Activated naive CD4-positive, alpha-beta T cell treated with anti-CD3 and anti-CD28 coated beads, Interleukin-2, amount 50 U/mL, for 72 hours (primary cell): ENCODE results near the gene BTD. TPM values are rescaled to one million over a fixed set of nuclear protein-coding genes. Genes with fewer than 3 reads are reported as not detected.

Experiments used
- ATAC-seq, 2 donors: fragments of 150-1000 bp; cut with Tn5 transposase; 2 replicates each; pipeline ENCODE4 v1.10.0; 2021; ENCODE audit warnings: mild to moderate bottlenecking in 2 of 2, moderate library complexity in 2 of 2
- DNase-seq, 2 donors: peaks; one replicate each; pipeline ENCODE4 v3.0.0; 2021 to 2022; ENCODE audit warnings: low spot score in 2 of 2
- H3K27ac Mint-ChIP-seq, 2 donors: one replicate each; pipeline ENCODE4 v1.8.0; 2022; ENCODE audit warnings: mild to moderate bottlenecking in 2 of 2, mixed read lengths in 2 of 2
- H3K36me3 Mint-ChIP-seq, 2 donors: one replicate each; pipeline ENCODE4 v1.8.0; 2022; ENCODE audit warnings: mixed read lengths in 2 of 2
- H3K9me3 Mint-ChIP-seq, 2 donors: one replicate each; pipeline ENCODE4 v1.8.0; 2022; ENCODE audit warnings: mixed read lengths in 2 of 2
- total RNA-seq, 2 donors: library from RNA; stranded (reverse); gene quantifications; one replicate each; pipeline ENCODE4 v1.2.3, GENCODE V29; 2022

The BTD gene
- total RNA-seq, 2 donors from 2014 or later = 6.0 to 14.3 TPM

DNA sequence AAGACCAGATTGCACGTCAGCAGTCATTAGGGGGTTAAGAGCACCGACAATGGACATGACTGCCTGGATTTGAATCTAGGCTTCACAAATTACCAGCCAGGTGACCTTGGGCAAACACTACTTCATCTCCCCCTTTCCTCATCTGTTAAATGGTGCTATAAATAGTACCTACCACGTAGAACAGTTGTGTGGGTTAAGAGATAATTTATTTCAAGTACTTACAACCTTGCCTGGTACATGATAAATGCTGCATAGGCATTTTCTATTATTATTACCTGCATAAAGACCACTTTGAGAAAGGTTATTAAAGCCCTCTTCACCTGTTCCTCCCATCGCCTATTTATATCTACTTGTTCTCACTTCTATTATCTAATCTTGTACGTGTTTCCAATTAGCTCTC lies 64.7 kb downstream of the BTD start:
- Mint-ChIP-seq H3K27ac (peak overlapping the region in 1 of 2 donors; percentile 10), H3K36me3 (peaks cover 23 to 41% of the 10 kb centered on the region in 2 donors), H3K9me3 (peaks cover 4 to 12% of the 10 kb centered on the region in 2 donors)
- ATAC-seq = no peak
- DNase-seq = no peak

DNA sequence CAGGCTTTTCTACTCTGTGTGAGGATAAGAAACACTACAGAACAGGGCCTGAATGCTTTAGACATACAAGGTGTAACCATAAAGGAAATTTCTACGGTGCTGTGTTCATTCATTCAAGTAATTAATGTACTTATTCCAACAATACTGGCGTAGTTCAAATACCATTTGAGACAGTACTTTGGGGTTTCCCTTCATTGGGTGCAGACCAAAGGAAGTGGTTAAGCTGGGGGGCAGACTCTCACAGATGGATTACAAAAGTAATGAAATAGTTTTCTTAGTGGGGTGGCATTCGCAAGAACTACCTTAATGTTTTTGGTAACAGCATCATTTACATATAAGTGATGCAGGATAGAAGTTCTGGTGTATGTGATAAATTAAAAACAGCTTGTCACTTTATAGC lies 65.9 kb downstream of the BTD start:
- DNase-seq (no peak), ATAC-seq (peak; percentile 71 to 78)
- Mint-ChIP-seq H3K36me3 (peaks cover 23 to 41% of the 10 kb centered on the region in 2 donors), H3K9me3 (peaks cover 4 to 12% of the 10 kb centered on the region in 2 donors), H3K27ac (no peak overlapping the region)

DNA sequence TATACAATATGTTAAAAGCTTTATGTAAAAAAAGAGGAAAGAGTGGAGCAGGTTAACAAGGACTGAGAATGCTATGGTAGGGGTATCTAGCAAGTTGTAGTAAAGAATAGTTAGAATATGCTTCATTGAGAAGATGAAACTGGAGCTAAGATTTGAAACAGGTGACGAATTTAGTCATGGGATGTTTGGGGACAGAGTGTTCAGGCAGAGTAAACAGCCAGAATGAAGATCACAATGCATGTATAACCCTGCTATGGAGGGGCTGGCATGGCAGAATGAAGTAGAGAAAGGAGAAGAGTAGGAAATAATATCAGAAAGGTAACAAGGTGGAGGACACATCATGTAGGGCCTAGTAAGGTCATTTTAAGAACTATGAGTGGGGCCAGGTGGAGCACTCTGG lies 72.0 kb downstream of the BTD start:
- Mint-ChIP-seq H3K27ac (no peak overlapping the region), H3K9me3 (no peaks in the 10 kb centered on the region), H3K36me3 (peaks cover 6 to 15% of the 10 kb centered on the region in 2 donors)
- ATAC-seq (no peak), DNase-seq (no peak)

DNA sequence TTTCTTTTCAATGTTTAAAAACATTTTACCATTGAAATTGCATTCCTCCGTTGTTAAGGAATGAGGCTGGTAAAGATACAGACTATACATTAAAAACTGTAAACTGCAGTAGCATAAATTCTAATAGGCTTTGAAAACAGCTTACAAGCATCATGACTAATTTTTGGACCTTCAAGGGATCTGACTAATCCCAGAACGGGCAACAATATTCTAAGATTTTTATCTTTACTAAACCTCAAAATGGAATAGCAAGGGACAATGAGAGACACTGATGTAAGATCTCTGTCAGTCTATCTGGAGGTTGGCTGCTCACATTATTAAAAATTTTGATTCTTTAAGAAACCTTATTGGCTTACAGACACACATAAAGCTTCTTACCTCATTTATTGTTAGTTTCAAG lies 74.7 kb downstream of the BTD start:
- H3K27ac Mint-ChIP-seq = no peak overlapping the region

DNA sequence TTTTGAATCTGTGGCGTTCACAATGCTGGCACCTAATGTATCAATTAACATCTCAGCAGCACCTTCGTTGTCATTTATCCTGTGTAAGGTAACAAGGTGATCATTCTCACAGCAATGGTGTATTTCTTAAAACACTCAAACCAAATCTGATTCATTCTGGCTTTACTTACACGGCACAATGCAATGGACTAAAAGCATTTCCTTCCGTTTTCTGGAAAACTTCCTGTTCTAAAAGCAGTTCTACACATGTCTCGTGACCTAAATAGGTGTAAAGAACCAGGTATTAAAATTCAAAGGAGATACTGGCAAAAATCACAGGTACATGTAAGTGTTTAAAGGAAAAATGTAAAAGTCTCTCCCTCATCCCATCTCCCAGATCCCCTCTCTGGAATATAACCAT lies 77.8 kb downstream of the BTD start:
- H3K27ac Mint-ChIP-seq = no peak overlapping the region
- H3K36me3 Mint-ChIP-seq = no peaks in the 10 kb centered on the region
- ATAC-seq (no peak), DNase-seq (no peak)
- H3K9me3 Mint-ChIP-seq = no peaks in the 10 kb centered on the region

More for the DNA sequence above, 74.7 kb downstream of the BTD start:
- H3K36me3 Mint-ChIP-seq = no peaks in the 10 kb centered on the region
- no peaks in the 10 kb centered on the region for H3K9me3 Mint-ChIP-seq
- ATAC-seq (no peak), DNase-seq (no peak)

DNA sequence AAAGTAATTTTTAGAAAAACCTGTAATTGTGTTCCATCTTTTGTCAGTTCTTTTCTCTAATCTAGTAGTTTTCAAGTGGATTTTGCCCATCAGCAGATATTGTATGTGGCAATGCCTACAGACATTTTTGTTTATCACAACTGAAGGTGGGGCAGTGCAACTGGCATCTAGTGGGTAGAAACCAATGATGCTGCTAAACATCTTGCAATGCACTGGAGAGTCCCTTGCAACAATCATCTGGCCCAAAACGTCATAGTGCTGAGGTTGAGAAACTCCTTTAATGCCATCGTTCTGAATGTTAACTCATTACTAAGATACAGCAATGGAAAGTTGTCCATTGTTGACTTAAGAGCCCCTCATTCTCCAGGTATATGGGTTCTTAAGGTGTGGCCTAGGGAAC lies 80.1 kb downstream of the BTD start:
- no peaks in the 10 kb centered on the region for H3K9me3 Mint-ChIP-seq
- no peak for ATAC-seq
- no peak for DNase-seq
- H3K27ac Mint-ChIP-seq = no peak overlapping the region
- H3K36me3 Mint-ChIP-seq = peaks cover 0 to 7% of the 10 kb centered on the region in 2 donors

DNA sequence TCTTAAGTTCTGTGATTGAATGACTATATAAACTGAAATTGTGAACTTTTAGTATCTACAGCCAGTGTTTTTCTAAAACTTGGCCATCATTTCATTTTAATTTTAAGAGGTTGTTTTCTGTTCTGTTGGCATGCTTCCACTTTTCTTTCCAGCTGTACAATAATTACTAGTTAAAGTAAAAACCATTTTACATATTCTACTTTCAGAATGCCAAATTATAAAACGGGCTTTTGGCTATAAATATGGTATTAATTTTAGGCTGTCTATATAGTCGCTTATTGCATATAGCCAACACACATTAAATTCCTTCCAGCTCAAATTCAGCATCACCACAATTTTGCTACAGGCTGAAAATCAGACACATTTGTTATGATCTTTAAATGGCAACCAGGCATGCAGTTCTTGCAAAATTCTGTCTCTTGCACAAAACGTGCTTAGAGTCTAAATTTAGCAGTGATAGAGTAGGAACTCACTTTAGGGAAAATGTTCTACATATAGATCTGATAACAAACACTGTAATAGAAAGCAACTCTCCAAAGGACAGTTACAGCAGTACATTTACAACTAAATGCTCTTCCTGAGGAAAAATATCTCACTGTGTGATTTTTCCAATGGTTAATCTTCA lies 81.1 kb downstream of the BTD start:
- H3K9me3 Mint-ChIP-seq = no peaks in the 10 kb centered on the region
- DNase-seq = no peak
- no peak for ATAC-seq
- H3K27ac Mint-ChIP-seq = no peak overlapping the region
- peaks cover 0 to 7% of the 10 kb centered on the region in 2 donors for H3K36me3 Mint-ChIP-seq

DNA sequence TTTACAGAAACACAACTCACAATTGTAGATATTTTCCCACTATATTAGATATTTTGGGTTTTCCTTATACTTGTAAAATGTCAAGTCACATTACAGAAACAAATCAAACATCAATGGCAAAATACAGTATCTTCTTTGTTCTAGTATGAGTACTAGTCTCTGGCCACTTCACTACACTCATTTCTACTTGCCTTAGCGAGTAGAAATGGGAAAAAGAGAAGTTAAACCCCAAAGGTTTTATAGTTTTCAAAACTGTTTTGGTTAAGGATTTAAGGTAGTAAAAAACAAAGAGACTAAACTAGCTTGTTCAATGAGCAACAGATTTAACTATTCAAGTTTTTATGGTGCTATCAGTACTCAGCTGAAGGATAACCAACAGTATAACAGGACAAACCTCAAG lies 81.7 kb downstream of the BTD start:
- H3K27ac Mint-ChIP-seq = no peak overlapping the region
- peaks cover 0 to 7% of the 10 kb centered on the region in 2 donors for H3K36me3 Mint-ChIP-seq
- no peak for DNase-seq
- no peaks in the 10 kb centered on the region for H3K9me3 Mint-ChIP-seq
- no peak for ATAC-seq

DNA sequence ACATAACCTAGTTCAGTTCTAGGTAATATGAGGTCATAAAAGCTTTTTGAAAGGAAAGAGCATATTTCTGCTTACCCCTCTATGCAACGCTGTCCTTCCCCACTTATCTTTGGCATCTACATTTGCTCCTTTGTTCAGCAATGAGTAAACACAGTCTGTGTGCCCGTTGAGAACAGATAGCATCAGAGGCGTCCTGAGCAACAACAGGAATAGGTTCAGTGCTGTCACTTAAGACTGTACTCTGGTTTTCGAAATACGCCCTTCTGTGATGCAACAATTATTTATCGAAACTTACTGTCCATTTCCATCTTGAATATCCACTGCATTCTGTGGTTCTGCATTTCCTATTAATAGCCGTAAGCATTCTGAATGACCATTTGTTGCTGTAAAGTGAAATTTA lies 84.4 kb downstream of the BTD start:
- ATAC-seq = no peak
- Mint-ChIP-seq H3K36me3 (peaks cover 0 to 7% of the 10 kb centered on the region in 2 donors), H3K27ac (no peak overlapping the region), H3K9me3 (no peaks in the 10 kb centered on the region)
- DNase-seq = no peak

DNA sequence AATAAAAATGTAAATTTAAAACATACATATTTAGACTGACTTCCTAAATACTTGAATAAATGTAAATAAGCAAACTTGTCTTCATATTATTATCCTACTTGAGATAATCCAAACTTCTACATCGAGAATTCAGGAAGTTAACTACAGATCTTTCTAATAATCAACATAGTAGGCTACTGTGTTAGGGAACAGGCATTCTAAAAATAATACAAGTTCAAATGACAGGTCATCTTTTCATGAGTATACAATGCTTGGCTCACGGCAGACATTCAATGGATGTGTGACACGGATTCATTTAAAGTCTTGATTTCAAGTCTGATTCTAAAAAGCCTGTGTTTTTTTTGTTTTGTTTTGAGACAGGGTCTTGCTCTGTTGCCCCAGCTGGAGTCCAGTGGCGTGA lies 88.7 kb downstream of the BTD start:
- no peak overlapping the region for H3K27ac Mint-ChIP-seq

DNA sequence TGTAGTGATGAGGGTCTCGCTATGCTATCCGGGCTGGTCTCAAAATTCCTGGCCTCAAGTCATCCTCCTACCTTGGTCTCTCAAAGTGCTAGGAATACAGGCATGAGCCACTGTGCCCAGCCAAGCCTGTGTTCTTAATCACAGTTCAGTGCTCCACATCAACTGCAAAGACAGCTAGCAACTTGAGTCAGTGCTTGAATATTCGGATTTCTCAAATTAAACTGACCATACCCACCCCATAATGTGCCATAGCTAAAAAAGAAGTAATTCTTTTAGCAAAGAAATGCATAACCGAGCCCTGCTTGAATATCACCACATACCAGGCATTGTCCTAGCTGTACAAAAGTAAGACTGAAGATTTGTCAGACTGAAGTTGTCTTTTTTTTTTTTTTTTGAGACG lies 89.2 kb downstream of the BTD start:
- H3K36me3 Mint-ChIP-seq = no peaks in the 10 kb centered on the region
- ATAC-seq (no peak), DNase-seq (no peak)
- H3K27ac Mint-ChIP-seq = peak overlapping the region; percentile 14 to 68
- no peaks in the 10 kb centered on the region for H3K9me3 Mint-ChIP-seq

More for the DNA sequence above, 88.7 kb downstream of the BTD start:
- DNase-seq (no peak), ATAC-seq (no peak)
- H3K9me3 Mint-ChIP-seq = no peaks in the 10 kb centered on the region
- peaks cover 0 to 5% of the 10 kb centered on the region in 2 donors for H3K36me3 Mint-ChIP-seq

DNA sequence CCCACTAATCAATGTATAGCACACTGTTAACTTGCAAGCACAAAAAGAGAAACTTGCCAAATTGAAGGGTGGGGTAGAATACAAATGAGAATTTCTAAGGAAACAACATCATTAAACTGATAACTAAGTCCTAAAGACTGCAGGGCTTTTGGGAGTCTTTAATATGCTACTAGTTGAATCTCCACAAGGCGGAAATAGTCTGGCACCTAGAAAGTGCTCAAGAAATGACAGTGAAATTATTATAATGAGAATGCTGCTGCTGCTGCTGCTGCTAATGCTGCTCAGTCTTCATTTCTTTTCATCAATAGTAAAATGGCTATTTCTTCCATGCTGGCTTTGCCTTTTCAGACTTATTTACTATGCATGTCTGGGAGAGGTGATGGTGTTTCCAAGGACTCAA lies 91.8 kb downstream of the BTD start:
- H3K9me3 Mint-ChIP-seq = no peaks in the 10 kb centered on the region
- no peak for DNase-seq
- peaks cover 0 to 5% of the 10 kb centered on the region in 2 donors for H3K36me3 Mint-ChIP-seq
- ATAC-seq = no peak
- no peak overlapping the region for H3K27ac Mint-ChIP-seq

DNA sequence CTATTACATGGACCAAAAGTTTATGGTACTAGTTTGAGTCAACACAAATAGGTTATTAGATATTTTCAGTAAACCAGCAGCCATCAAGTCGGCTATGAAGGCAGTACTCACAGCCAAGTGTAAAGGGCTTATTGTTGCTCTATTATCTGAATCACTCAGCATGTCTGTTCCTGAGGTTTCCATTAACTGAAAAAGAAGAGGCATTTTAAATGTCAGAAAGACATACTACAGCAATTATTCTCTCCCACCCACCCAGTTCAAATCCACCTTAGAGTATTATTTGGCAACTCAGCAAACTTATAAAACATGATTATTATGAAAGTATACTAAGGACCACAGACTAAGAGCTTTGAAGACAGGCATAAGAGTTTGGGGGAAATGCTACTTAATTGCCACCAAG lies 93.1 kb downstream of the BTD start:
- no peaks in the 10 kb centered on the region for H3K9me3 Mint-ChIP-seq
- peaks cover 5 to 10% of the 10 kb centered on the region in 2 donors for H3K36me3 Mint-ChIP-seq
- DNase-seq (no peak), ATAC-seq (no peak)
- no peak overlapping the region for H3K27ac Mint-ChIP-seq

Other genes starting within 250 kb of the BTD start
- 10 to 100 TPM; 17.6 to 20.3 TPM for gene METTL6, start 174.2 kb upstream of the BTD start, total RNA-seq
- 10 to 100 TPM; 24.1 to 28.9 TPM for gene EAF1, start 174.1 kb upstream of the BTD start, total RNA-seq
- 1 to 10 TPM in 1 of 2 donors, under 1 TPM in 1; 0.98 to 2.9 TPM for gene COLQ, start 80.0 kb upstream of the BTD start, total RNA-seq
- gene HACL1, start 176 bp upstream of the BTD start, total RNA-seq = 10 to 100 TPM; 22.7 to 34.2 TPM
- gene ANKRD28, start 196.2 kb downstream of the BTD start, total RNA-seq = 10 to 100 TPM; 22.1 to 43.0 TPM